Urinary bladder (tissue), 4 donors: ENCODE measurements around the gene PNPLA2. TPM values are rescaled to one million over a fixed set of nuclear protein-coding genes. Genes with fewer than 3 reads are reported as not detected.

Experiments
- DNase-seq: peaks from one replicate; pipeline ENCODE4 v3.0.0-alpha.2; 2015; ENCODE audit errors: extremely low spot score
- H3K27ac ChIP-seq: one replicate; pipeline ENCODE4 v1.5.1; 2013; ENCODE audit warnings: low read depth, mild to moderate bottlenecking, moderate library complexity
- H3K36me3 ChIP-seq: one replicate; pipeline ENCODE4 v1.6.1; 2013; ENCODE audit warnings: mild to moderate bottlenecking, moderate library complexity; ENCODE audit not compliant: insufficient read depth
- H3K4me1 ChIP-seq: one replicate; pipeline ENCODE4 v1.6.1; 2013; ENCODE audit warnings: mild to moderate bottlenecking, moderate library complexity; ENCODE audit not compliant: insufficient read depth
- H3K4me3 ChIP-seq: one replicate; pipeline ENCODE4 v1.5.1; 2013; ENCODE audit warnings: low read depth, low read length
- WGBS: extraction: QIAGEN DNeasy Blood & Tissue Kit; methylation state at CpG from one replicate; pipeline ENCODE4 v1.1.7; 2013; 5-methylcytosine and 5-hydroxymethylcytosine counted together
- polyA plus RNA-seq: library from polyadenylated mRNA; stranded (reverse); fragments of 200-250 nt; gene quantifications from one replicate; pipeline ENCODE4 v1.2.3, GENCODE V29; 2013
- total RNA-seq: library from RNA; depleted of rRNA; stranded (reverse); fragments of >200 nt; gene quantifications from one replicate; pipeline ENCODE4 v1.2.3, GENCODE V29; 2014
- donor health status: healthy with polysubstance abuse.
- donor health status: healthy.

PNPLA2 gene
- total and polyA plus RNA-seq, 2 donors, result 13.6 to 131 TPM

DNA sequence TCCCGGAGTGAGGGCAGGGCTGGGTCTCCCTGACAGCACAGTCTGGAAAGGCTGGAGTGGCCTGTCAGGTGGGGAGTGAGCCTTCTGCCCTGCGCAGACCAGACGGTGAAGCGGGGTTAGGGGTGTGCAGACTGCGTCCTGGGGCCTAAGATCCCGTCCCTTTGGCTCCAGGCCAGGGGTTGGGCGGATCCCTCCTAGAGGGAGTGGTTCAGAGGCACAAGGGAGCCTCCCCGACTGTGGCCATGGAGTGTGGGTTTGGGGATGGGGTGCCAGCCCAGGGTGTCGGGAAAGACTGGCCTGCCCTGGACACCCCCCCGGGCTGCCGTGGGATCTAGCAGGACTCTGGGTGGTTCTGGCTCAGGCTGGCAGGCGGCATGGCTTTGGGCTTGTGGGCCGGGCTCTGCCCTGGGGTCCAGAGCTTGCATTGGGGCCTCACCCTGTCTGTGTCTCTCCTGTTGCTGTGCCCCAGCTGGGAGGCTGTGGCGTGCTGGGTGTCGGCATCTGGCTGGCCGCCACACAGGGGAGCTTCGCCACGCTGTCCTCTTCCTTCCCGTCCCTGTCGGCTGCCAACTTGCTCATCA, 43.5 kb downstream of the PNPLA2 start:
- Histone ChIP-seq H3K27ac (no peak overlapping the region), H3K36me3 (no peaks in the 10 kb centered on the region), H3K4me1 (no peaks in the 10 kb centered on the region), H3K4me3 (no peak overlapping the region)
- DNase-seq, result no peak
- WGBS, result 45% methylated on average over 20 of the region's 20 CpGs

DNA sequence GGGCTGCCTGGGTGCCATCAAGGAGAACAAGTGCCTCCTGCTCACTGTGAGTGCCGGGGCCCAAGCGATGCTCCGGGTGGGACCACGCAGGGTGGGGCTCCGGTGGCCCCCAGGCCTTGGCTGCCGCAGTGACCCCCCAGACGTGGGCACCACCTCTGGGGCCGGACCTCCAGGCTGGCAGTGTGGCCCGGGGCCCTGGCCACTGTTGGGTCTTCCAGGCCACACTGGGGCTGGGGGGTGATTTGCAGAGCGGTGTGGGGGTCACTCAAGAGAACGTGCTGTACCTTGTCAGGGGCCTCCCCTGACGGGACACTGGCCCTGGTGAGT, 43.9 kb downstream of the PNPLA2 start:
- 67% methylated on average over 12 of the region's 12 CpGs for WGBS
- no peaks in the 10 kb centered on the region for H3K36me3 ChIP-seq

DNA sequence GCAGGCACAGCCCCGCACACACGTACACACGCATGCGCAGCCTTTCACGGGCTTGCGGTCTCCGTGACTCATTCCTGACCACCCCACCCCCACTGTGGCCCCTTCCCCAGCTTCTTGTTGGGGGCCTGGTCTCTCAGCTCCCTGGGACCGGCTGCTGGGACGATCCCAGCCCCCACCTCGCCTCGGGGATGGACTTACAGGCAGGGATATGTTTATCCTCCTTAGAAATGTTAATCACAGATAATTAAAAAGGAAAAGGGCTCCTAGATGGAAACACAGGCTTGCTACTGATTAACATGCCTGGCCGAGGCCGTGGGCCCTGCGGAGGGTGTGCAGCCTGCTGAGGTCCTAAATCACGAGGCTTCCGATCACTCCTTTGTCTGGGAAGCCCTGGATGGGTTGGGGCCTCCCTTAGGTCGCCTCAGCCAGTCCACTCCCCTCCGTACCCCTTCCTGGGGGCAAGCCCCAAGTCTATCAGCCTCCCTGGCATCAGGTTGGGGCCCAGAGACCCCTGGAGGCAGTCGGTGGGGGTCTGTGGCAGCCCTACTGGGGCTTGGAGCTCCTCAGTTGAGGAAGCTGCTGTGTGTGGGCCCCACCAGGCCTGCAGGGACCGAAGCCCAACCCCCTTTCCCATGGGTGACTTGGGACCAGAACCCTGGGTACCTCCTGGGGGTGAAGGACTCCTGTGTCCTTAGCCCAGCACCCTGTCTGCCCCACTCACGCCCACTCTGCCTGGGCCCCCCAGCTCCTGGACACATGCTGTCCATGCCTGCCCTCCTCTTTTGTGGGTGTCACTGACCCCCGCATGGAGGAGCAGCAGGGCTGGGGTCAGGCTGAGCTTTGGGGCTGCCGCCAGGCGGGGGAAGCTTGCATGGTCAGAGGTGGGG, 44.6 kb downstream of the PNPLA2 start:
- no peak for DNase-seq
- Histone ChIP-seq H3K27ac (no peak overlapping the region), H3K4me3 (no peak overlapping the region), H3K4me1 (no peaks in the 10 kb centered on the region), H3K36me3 (no peaks in the 10 kb centered on the region)
- 76% methylated on average over 24 of the region's 24 CpGs for WGBS

More for the DNA sequence above, 43.9 kb downstream of the PNPLA2 start:
- no peak for DNase-seq
- Histone ChIP-seq H3K4me3 (no peak overlapping the region), H3K4me1 (no peaks in the 10 kb centered on the region), H3K27ac (no peak overlapping the region)

DNA sequence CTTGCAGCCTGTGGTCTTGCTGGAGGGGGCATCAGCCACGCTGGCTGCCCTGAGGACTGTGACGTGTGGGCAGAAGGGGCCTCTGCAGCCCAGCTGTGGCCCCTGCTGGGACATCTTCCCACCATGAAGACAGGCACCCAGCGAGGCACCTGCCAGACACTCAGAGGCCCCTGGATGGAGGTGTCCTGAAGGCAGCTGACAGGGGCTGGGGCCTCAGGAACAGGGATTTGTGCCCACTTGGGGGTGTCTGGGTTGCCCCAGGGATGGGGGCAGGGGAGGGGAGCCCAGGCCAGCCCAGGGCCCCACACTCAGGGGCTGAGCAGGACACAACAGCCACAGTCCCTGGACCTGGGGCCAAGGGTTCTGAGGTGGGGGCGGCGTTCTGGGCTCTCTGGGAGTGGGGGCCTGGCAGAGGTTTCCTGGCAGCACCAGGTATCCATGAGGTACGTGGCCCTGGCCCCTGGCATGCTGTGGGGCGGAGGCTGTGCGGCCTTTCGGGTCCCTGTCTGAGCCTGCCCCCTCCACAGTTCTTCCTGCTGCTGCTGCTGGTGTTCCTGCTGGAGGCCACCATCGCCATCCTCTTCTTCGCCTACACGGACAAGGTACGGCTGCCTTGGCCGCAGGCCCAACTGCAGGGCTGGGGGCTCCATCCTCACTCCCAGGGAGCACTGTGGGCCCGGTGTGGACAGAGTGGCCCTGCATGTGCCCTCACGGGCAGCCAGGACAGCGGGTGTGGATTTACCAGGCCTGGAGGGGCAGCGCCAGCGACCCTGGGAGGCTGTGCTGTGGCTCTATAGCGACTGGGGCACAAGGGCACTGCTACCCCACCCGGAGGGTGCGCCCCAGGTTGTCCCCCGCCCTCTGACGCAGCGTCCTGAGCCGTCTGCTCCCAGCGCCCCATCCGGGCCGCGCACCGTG, 45.5 kb downstream of the PNPLA2 start:
- 92% methylated on average over 31 of the region's 31 CpGs for WGBS
- Histone ChIP-seq H3K36me3 (no peaks in the 10 kb centered on the region), H3K4me3 (no peak overlapping the region), H3K4me1 (no peaks in the 10 kb centered on the region), H3K27ac (no peak overlapping the region)
- no peak for DNase-seq

DNA sequence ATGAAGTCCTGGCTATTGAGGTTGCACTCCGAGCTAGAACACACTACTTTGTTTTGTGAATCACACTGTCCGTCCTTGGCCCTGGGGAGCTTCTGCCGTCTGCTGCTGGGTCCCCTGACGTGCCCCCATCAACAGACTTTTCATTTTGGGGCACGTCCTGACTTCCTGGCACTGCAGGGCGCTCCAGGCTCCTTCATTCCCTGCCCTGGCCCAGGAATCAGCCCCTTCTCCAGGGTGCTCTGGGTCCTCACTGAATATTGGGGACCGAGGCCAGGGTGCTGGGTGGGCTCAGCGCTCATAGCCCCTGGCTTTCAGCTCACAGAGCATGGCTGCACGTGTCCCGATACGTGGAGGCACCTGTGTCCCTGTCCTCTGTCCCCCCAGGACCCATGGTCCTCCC, 46.2 kb downstream of the PNPLA2 start:
- WGBS, result 86% methylated on average over 10 of the region's 11 CpGs

DNA sequence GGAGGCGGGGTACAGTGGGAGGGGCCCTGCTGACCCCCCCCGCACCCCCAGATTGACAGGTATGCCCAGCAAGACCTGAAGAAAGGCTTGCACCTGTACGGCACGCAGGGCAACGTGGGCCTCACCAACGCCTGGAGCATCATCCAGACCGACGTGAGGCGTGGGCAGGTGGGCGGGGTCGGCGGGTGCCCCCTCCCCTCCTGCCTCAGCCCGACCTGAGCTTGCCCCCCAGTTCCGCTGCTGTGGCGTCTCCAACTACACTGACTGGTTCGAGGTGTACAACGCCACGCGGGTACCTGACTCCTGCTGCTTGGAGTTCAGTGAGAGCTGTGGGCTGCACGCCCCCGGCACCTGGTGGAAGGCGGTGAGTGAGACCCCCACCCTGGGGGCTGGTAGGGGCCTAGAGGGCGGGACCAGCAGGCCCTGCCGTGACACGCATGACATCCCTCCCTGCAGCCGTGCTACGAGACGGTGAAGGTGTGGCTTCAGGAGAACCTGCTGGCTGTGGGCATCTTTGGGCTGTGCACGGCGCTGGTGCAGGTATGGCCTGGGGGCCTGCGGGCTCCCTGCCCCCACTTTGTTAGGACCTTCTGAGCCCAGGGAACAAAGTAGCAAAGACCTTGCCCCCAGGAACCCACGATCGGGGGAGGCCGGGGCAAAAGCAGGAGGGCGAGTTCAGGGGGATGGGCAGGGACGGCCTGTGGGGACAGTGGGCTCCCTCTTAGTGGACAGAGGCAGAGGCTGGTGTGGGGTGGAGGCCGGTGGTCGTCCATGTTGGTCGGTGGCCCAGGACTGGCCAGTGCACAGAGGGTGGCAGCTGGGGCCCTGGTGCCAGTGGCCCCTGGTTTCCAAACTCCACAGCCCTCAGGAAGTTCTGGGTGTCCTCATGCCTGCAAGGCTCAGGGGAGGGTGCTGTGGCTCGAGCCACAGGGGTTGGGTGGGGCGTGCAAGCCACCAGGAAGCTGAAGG, 47.0 kb downstream of the PNPLA2 start:
- Histone ChIP-seq H3K36me3 (no peaks in the 10 kb centered on the region), H3K4me3 (no peak overlapping the region), H3K27ac (no peak overlapping the region), H3K4me1 (no peaks in the 10 kb centered on the region)
- WGBS, result 81% methylated on average over 41 of the region's 41 CpGs
- no peak for DNase-seq

More for the DNA sequence above, 46.2 kb downstream of the PNPLA2 start:
- Histone ChIP-seq H3K4me1 (no peaks in the 10 kb centered on the region), H3K4me3 (no peak overlapping the region), H3K36me3 (no peaks in the 10 kb centered on the region), H3K27ac (no peak overlapping the region)
- DNase-seq, result no peak

DNA sequence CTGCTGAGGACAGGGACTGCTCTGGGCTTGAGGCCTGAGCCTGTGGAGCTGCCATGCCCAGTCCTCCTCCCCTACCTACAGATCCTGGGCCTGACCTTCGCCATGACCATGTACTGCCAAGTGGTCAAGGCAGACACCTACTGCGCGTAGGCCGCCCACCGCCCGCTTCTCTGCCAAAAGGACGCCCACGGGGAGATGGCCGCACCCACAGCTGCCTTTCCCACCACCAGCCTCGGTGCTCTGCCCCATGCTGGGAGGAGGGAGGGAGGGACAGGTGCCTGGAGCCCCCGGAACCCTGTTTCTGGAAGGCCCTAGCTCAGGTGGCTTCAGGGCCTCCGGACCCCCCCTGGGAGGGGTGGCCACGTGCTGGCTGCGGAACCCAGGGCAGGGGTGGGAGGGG, 47.8 kb downstream of the PNPLA2 start:
- H3K27ac ChIP-seq, result no peak overlapping the region
- H3K4me3 ChIP-seq, result no peak overlapping the region
- no peaks in the 10 kb centered on the region for H3K36me3 ChIP-seq
- WGBS, result 86% methylated on average over 14 of the region's 14 CpGs
- no peaks in the 10 kb centered on the region for H3K4me1 ChIP-seq
- DNase-seq, result no peak

DNA sequence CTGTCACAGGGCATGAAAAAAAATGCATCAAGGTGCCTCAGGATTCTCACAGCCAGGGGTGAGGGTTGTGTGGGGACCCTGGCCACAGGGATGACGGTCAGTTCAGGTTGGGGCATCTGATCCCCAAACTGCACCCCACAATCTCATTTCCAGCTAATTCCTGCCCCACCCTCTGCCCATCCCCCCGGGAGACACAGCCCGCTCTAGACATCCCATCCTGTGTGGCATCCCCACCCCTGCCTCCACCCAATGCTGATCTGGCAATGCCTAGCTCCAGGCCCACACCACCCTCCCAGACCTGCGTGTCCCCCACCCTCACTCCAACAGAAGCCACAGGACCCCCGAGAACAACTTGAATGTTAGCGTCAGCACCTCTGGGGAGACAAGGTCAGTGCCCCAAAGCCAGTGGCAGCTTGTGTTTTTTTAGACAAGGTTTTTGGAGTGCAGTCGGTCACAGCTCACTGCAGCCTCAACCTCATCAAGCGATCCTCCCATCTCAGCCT, 49.2 kb downstream of the PNPLA2 start:
- 88% methylated on average over 8 of the region's 8 CpGs for WGBS
- Histone ChIP-seq H3K4me1 (no peaks in the 10 kb centered on the region), H3K27ac (no peak overlapping the region), H3K4me3 (no peak overlapping the region), H3K36me3 (no peaks in the 10 kb centered on the region)
- no peak for DNase-seq

DNA sequence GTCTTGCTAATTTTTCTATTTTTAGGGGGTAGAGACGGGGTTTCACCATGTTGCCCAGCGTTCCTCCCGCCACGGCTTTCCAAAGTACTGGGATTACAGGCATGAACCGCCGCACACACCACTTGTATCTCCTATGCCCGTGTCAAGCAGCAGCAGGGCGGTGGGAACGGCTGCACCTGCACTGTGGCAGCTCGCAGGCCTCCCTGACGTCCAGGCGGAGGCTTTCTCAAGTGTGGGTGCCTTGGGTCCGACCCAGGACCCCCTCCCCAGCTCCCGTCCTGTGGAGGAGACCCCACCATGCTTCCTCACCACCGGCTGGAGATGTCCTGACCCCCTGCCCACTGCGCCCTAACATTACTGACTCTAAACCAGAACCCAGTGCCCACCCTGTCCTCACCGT, 49.7 kb downstream of the PNPLA2 start:
- no peak overlapping the region for H3K4me3 ChIP-seq
- no peaks in the 10 kb centered on the region for H3K4me1 ChIP-seq
- no peaks in the 10 kb centered on the region for H3K36me3 ChIP-seq
- 87% methylated on average over 17 of the region's 17 CpGs for WGBS
- DNase-seq, result no peak
- H3K27ac ChIP-seq, result no peak overlapping the region

DNA sequence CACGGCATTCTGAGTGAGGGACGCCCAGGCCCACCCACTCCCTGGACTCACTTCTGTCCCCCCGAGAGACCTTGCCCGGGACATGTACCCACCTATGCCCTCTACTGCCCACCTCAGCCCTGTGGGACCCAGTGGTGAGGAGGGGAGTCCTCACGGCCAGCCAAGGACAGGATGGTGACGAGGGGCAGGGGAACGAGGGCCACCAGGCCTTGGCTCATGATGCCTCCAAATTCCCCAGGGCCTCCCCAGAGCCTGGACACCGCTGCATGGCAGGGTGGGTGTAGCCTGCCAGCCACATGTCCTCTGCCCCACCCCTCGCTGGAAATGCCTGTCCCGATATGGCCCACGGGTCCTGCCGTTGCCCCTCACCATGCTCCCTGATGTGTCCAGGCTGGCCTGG, 50.1 kb downstream of the PNPLA2 start:
- no peak for DNase-seq
- no peak overlapping the region for H3K27ac ChIP-seq
- no peaks in the 10 kb centered on the region for H3K36me3 ChIP-seq
- H3K4me1 ChIP-seq, result no peaks in the 10 kb centered on the region
- 87% methylated on average over 12 of the region's 12 CpGs for WGBS
- no peak overlapping the region for H3K4me3 ChIP-seq

DNA sequence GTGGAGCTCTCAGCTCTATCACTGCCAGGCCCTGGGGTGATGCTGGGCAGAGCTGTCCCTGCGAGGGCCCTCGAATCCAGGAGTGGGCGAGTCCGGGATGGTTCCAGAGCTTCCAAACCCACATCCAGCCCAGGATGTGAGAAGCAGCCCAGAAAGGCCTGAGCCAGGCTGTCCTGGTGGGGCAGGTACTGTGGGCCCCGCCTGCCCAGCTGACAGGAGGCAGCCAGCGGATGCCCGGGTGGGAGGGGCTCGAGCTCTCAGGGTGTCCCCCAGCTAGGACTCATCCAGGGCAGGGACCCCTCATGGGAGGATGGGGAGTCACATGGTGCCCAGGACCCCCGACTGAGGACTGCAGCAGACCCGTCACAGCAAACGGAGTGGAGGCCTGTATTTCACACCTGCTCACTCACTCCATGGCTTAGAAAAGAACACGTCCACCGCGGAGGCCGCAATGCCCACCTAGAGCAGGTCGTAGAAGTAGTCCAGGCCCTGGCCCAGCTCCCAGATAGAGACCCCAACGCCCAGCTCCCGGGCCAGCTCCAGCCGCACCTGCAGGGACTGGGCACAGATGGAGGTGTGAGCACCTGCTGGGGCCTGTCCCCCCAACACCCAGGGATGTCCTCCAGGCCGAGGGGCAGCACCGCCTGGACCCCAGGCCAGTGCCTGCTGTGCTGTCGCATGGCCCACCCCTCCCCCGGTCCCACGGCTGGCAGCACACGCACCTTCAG, 50.8 kb downstream of the PNPLA2 start:
- Histone ChIP-seq H3K27ac (no peak overlapping the region), H3K4me1 (no peaks in the 10 kb centered on the region), H3K4me3 (no peak overlapping the region), H3K36me3 (no peaks in the 10 kb centered on the region)
- no peak for DNase-seq
- 85% methylated on average over 25 of the region's 25 CpGs for WGBS

DNA sequence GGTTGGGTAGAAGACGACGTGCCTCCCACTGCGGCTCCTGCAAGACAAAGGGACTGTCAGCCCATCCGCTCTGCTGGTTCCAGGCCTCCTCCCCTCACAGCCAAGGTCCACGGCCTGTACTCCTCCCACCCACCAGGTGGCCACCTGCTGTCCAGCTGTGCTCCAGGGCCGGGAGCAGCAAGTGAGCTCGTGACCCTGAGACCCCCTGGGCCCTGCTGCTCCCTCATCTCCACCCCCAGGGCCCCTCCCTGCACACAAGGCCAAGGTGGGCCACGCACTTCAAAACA, 51.4 kb downstream of the PNPLA2 start:
- Histone ChIP-seq H3K4me1 (no peaks in the 10 kb centered on the region), H3K36me3 (no peaks in the 10 kb centered on the region), H3K4me3 (no peak overlapping the region), H3K27ac (no peak overlapping the region)
- DNase-seq, result no peak
- WGBS, result 65% methylated on average over 8 of the region's 8 CpGs
